ENCODE data around the gene AAMDC. TPM values are rescaled to one million over a fixed set of nuclear protein-coding genes. Genes with fewer than 3 reads are reported as not detected.

AAMDC gene
- total and polyA plus RNA-seq, 2 donors (not counting 1 experiment from before 2014, with no cell fraction given): 1.9 to 7.5 TPM

DNA sequence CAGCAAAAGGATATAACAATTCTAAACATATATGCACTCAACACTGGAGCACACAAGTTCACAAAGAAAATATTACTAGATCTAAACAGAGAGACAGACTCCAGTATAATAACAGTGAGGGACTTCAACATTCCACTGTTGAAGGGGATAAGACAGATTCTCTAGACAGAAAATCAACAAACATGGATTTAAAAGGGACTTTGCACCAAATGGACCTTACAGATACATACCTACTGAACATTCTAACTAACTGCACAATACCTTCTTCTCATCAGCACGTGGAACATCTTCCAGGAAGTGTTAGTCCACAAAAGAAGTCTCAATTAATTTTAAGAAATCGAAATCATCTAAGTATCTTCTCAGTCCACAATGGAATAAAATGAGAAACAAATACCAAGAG is 27.0 kb upstream of the AAMDC start:
- Histone ChIP-seq H4K20me1 (ENCODE audit: control insufficient read depth, insufficient read depth, low read length, poor library complexity, severe bottlenecking) (peaks cover 93% of the 10 kb centered on the region), H3K27ac (ENCODE audit: low read length in 2 of 2) (no peak overlapping the region), H3K9ac (ENCODE audit: low read length) (no peak overlapping the region), H3K4me1 (ENCODE audit: control insufficient read depth in 2 of 2, insufficient read depth in 2 of 2, low read length in 2 of 2) (peaks cover 5 to 12% of the 10 kb centered on the region in 2 donors), H3K27me3 (replicated peaks in 1 of 4; ENCODE audit: control extremely low read depth in 1 of 4, control insufficient read depth in 3 of 4, insufficient read depth in 4 of 4, low read length in 3 of 4) (no peaks in the 10 kb centered on the region), H3K4me2 (replicated peaks; ENCODE audit: low read depth, low read length, poor library complexity, severe bottlenecking) (no peak overlapping the region), H2AFZ (ENCODE audit: insufficient read depth, low read depth, low read length, poor library complexity, severe bottlenecking) (no peak overlapping the region), H3K4me3 (ENCODE audit: control extremely low read depth in 1 of 5, extremely low read depth in 1 of 5, insufficient read depth in 1 of 5, low read depth in 2 of 5, low read length in 4 of 5) (no peak overlapping the region), H3K79me2 (ENCODE audit: control insufficient read depth, insufficient read depth, low read length) (peaks cover 100% of the 10 kb centered on the region), H3K9me3 (ENCODE audit: control extremely low read depth in 1 of 3, control insufficient read depth in 2 of 3, insufficient read depth in 1 of 3, low read length in 2 of 3) (peaks cover 0 to 19% (median 3%) of the 10 kb centered on the region in 3 donors), H3K36me3 (replicated peaks in 1 of 2; ENCODE audit: control extremely low read depth in 1 of 2, control insufficient read depth in 1 of 2, extremely low read depth in 1 of 2, insufficient read depth in 2 of 2, low read length in 1 of 2) (peaks cover 2% of the 10 kb centered on the region in 2 experiments)
- no peak for DNase-seq
- TF ChIP-seq EZH2 (IDR thresholded peaks at IDR 0.05; ENCODE audit: borderline replicate concordance, insufficient read depth, low read depth, low read length, poor library complexity, severe bottlenecking): no peak
- TF ChIP-seq, protein P1, sequence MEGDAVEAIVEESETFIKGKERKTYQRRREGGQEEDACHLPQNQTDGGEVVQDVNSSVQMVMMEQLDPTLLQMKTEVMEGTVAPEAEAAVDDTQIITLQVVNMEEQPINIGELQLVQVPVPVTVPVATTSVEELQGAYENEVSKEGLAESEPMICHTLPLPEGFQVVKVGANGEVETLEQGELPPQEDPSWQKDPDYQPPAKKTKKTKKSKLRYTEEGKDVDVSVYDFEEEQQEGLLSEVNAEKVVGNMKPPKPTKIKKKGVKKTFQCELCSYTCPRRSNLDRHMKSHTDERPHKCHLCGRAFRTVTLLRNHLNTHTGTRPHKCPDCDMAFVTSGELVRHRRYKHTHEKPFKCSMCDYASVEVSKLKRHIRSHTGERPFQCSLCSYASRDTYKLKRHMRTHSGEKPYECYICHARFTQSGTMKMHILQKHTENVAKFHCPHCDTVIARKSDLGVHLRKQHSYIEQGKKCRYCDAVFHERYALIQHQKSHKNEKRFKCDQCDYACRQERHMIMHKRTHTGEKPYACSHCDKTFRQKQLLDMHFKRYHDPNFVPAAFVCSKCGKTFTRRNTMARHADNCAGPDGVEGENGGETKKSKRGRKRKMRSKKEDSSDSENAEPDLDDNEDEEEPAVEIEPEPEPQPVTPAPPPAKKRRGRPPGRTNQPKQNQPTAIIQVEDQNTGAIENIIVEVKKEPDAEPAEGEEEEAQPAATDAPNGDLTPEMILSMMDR (IDR thresholded peaks at IDR 0.05): no peak
- H3K9me3 Mint-ChIP-seq (ENCODE audit: insufficient read depth): no peaks in the 10 kb centered on the region
- no peak overlapping the region for H3K4me3 Mint-ChIP-seq
- peaks cover 84% of the 10 kb centered on the region for H3K4me1 Mint-ChIP-seq
- intact Hi-C loops (cut with micrococcal nuclease): no loop called here
- H3K27ac Mint-ChIP-seq: no peak overlapping the region
- no peaks in the 10 kb centered on the region for H3K27me3 Mint-ChIP-seq
- POLR2A ChIA-PET: no interaction called here
- CTCF ChIA-PET: interaction anchor here (0.6 kb wide), 1 partner anchor 34 kb away, joined by 4 read pairs; no protein-coding TSS in a partner anchor
- WGBS (ENCODE audit: insufficient coverage): no CpG with 5 or more reads among the region's 2 CpGs
- no peak for ATAC-seq (ENCODE audit: low read depth)

DNA sequence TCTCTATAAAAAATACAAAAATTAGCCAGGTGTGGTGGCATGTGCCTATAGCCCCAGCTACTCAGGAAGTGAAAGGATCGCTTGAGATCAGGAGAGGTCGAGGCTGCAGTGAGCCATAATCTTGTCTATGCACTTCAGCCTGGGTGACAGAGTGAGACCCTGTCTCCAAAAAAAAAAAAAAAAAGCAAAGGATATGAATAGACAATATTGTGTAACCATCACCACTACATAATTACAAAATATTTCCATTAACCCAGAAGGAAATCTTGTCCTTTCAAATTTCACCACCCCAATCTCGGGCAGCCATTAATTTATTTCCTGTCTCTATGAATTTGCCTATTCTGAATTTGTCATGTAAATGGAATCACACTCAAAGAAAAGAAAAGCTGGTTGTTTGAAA is 21.6 kb upstream of the AAMDC start:
- Histone ChIP-seq H3K9ac (ENCODE audit: low read length) (no peak overlapping the region), H3K27ac (ENCODE audit: low read length in 2 of 2) (peak overlapping the region in 1 of 2 donors; percentile 48), H3K79me2 (ENCODE audit: control insufficient read depth, insufficient read depth, low read length) (peaks cover 100% of the 10 kb centered on the region), H4K20me1 (ENCODE audit: control insufficient read depth, insufficient read depth, low read length, poor library complexity, severe bottlenecking) (peaks cover 93% of the 10 kb centered on the region), H3K36me3 (replicated peaks in 1 of 2; ENCODE audit: control extremely low read depth in 1 of 2, control insufficient read depth in 1 of 2, extremely low read depth in 1 of 2, insufficient read depth in 2 of 2, low read length in 1 of 2) (peaks cover 2 to 12% of the 10 kb centered on the region in 2 experiments), H3K4me1 (ENCODE audit: control insufficient read depth in 2 of 2, insufficient read depth in 2 of 2, low read length in 2 of 2) (peaks cover 8 to 16% of the 10 kb centered on the region in 2 donors), H2AFZ (ENCODE audit: insufficient read depth, low read depth, low read length, poor library complexity, severe bottlenecking) (no peak overlapping the region), H3K4me2 (replicated peaks; ENCODE audit: low read depth, low read length, poor library complexity, severe bottlenecking) (peak overlapping the region; percentile 41), H3K4me3 (ENCODE audit: control extremely low read depth in 1 of 5, extremely low read depth in 1 of 5, insufficient read depth in 1 of 5, low read depth in 2 of 5, low read length in 4 of 5) (no peak overlapping the region), H3K9me3 (ENCODE audit: control extremely low read depth in 1 of 3, control insufficient read depth in 2 of 3, insufficient read depth in 1 of 3, low read length in 2 of 3) (peaks cover 0 to 3% (median 0%) of the 10 kb centered on the region in 3 donors), H3K27me3 (replicated peaks in 1 of 4; ENCODE audit: control extremely low read depth in 1 of 4, control insufficient read depth in 3 of 4, insufficient read depth in 4 of 4, low read length in 3 of 4) (no peaks in the 10 kb centered on the region)
- ATAC-seq (ENCODE audit: low read depth) (no peak), DNase-seq (no peak)
- no peak overlapping the region for H3K27ac Mint-ChIP-seq
- POLR2A ChIA-PET: no interaction called here
- TF ChIP-seq, protein P1 (IDR thresholded peaks at IDR 0.05): no peak
- no peak for TF ChIP-seq EZH2 (IDR thresholded peaks at IDR 0.05; ENCODE audit: borderline replicate concordance, insufficient read depth, low read depth, low read length, poor library complexity, severe bottlenecking)
- no peaks in the 10 kb centered on the region for H3K27me3 Mint-ChIP-seq
- H3K4me1 Mint-ChIP-seq: peaks cover 75% of the 10 kb centered on the region
- H3K4me3 Mint-ChIP-seq: no peak overlapping the region
- WGBS (ENCODE audit: insufficient coverage): 50% methylated on average over 2 of the region's 3 CpGs
- H3K9me3 Mint-ChIP-seq (ENCODE audit: insufficient read depth): no peaks in the 10 kb centered on the region
- intact Hi-C loops (cut with micrococcal nuclease): no loop called here
- CTCF ChIA-PET: no interaction called here
